ENCODE measurements around the gene TPRX2. TPM values are rescaled to one million over a fixed set of nuclear protein-coding genes. Genes with fewer than 3 reads are reported as not detected.
"Not testable (repeated sequence)": the region's sequence is repeated elsewhere in the genome, so short reads cannot be mapped to it uniquely, and the experiment has no call there.

The TPRX2 gene, protein sequence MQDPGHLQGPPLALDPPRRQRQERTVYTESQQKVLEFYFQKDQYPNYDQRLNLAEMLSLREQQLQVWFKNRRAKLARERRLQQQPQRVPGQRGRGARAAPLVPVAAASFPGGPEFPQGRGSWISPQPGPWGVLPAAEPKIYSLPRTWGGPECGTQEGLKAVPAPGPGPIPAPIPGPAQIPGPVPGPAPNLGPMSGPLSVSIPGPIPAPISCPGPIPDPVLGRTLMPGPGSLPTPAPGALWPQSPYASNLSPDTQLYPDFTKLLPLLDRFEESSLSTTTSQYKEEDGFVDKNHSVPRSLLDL
- not detected in 2 replicates for total RNA-seq (2014; rRNA removed; shearing (Covaris generic))

DNA sequence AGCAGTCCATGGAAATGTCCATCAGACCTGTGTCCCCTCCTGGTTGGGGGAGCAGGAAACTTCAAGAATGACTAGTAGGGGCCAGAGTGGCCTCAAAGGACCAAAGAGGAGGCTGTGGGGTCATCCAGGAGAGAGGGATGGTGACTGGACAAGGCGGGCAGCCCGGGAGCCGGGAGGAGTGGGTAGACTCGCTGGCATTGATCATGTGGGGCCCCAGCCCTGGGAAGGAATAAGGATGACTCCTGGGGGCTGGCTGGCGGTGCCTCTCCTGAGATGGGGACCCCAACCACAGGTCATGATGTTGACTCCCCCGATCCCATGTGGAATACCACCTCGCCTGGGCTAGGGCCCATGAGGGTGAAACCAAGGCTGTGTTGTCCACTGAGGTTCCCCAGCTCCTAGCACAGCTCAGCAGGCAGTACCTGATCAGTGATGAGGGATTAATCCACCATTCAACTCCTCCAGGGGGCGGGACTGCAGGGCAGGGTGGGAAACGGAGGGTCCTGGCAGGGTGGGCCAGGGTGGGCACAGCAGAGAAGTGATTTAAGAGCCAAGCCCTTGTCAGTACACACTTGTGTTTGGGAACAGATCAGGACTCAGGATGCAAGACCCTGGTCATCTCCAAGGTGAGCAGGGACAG lies at the start of gene TPRX2:
TPRX2 (plus strand) TSS at position 590 of the 640 bp plus-strand sequence; CDS start at position 602, 12 bp downstream.
- DNase-seq (ENCODE audit: low spot score) = not testable (repeated sequence)

DNA sequence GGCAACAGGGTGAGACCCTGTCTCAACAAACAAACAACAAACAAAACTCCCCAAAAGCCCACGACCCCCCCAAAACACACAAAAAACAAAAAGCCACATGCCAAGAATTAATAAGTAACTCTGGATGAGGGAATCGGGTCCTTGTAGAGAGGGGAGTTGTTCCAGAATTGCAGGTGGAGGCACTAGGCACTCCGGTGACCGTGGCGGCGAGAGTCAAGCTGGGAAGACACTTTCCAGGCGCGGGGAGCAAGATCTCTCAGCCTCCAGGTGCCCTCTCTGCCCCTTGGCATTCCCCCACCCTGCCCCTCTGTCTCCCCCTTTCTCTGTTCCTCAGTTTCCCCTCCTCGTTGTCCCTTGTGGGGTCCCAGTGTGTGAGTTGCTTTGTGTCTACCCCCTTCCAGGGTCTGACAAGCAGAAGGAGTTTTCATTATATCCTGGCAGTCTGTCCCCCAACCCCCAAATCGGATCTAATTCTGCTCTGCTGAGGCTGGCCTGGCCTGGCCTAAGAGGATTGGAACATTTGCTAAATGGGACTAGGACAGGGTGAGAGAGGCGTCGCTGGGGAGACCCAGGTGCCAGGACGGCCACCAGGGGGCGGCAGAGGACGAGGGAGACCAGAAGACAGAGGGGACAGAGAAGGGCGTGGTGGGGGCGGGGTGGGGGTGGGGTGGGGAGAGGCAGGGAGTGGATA lies 45.6 kb upstream of the TPRX2 start:
- peak; percentile 44 for DNase-seq (ENCODE audit: low spot score)

DNA sequence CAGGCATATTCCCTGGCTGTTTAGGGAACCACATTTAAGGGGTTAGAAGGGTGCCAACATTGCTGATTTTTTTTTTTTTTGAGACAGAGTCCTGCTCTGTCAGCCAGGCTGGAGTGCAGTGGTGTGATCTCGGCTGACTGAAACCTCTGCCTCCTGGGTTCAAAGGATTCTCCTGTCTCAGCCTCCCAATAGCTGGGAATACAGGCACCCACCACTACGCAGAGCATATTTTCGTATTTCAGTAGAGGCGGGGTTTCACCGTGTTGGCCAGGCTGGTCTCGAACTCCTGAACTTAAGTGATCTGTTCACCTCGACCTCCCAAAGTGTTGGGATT lies 45.1 kb upstream of the TPRX2 start:
- DNase-seq (ENCODE audit: low spot score) = no peak

DNA sequence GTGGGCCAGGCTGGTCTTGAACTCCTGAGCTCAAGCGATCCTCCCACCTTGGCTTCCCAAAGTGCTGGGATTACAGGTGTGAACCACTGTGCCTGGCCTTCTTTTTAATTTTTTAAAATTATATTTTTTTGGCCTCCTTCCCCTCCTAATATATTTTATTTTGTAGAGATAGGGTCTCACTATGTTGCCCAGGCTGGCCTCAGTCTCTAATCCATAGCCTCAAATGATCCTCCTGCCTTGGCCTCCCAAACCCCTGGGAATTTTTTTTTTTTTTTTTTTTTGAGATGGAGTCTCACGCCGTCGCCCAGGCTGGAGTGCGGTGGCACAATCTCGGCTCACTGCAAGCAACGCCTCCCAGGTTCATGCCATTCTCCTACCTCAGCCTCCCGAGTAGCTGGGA lies 42.8 kb upstream of the TPRX2 start:
- DNase-seq (ENCODE audit: low spot score) = not testable (repeated sequence)

DNA sequence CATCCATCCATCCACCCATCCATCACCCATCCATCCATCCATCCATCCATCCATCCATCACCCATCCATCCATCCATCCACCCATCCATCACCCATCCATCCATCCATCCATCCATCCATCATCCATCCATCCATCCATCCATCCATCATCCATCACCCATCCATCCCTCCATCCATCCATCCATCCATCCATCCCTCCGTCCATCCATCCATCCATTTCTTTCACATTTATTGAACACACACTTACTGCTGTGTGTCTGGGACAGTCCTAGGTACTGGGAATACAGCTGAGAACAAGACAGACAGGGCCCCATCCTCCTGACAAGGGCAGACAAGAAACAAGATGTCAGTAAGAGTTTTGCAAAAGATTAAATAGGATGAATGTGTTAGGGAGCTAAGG lies 40.8 kb upstream of the TPRX2 start:
- DNase-seq (ENCODE audit: low spot score) = not testable (repeated sequence)

DNA sequence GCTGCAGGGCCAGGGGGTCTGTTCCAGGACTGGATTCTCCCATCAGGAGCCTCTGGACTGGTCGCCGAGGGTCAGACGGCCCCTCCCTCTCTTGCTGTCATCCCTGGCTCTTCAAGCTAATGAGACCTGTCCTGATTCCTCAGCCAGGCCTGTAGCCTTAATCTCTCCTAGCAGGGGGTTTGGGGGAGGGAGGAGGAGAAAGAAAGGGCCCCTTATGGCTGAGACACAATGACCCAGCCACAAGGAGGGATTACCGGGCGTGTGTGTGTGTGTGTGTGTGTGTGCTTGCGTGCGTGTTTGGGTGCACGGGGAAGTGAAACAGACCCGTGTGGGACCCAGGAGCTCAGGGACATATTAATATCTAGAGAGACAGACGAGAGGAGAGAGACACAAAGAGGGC lies 39.2 kb upstream of the TPRX2 start:
- no peak for DNase-seq (ENCODE audit: low spot score)

DNA sequence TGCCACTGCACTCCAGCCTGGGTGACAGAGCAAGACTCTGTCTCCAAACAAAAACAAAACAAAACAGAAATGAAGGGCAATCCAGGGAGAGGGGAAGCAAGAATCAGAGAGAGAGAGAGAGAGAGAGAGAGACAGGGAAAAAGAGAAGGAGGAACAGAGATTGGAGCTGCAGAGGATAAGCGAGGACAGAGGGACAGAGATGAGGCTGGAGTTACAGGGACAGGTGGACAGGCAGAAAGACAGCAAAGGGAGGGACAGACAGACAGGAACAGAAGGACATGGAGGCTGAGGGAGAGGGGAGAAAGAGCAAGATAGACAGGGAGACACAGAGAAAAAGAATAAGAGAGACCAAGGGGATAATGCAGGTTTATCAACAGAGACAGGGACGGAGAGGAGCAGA lies 38.6 kb upstream of the TPRX2 start:
- DNase-seq (ENCODE audit: low spot score) = no peak

DNA sequence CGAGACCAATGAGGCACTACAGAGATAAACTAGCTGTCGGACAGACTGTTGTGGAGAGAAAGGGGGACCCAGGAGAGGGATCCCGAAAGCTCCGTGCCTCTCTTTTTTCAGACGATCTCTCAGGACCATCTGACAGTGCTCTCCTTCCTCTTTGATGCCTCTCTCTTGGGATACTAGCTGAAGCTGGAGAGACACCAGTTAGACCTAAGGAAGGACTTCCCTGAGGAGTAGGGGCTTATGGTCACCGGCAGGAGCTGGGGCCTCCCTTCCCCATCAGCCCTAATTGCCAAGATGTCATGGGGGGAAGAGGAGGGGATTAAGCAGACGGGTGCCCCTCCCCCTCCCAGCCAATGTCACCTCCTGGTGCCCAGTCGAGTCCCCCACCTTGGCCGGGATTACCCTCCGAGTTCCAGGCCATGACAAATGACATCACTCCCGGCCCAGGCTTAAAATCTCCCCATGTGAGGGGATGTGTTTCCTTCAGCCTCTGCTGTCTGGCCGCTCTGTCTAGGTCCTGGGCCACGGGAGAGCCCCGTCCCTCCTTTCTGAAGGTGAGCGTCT lies 37.5 kb upstream of the TPRX2 start, which contains the start of gene CRX:
CRX (plus strand) TSS at position 478 of the 561 bp plus-strand sequence. CDS start 12,507 bp downstream, outside the sequence.
- DNase-seq (ENCODE audit: low spot score) = no peak

DNA sequence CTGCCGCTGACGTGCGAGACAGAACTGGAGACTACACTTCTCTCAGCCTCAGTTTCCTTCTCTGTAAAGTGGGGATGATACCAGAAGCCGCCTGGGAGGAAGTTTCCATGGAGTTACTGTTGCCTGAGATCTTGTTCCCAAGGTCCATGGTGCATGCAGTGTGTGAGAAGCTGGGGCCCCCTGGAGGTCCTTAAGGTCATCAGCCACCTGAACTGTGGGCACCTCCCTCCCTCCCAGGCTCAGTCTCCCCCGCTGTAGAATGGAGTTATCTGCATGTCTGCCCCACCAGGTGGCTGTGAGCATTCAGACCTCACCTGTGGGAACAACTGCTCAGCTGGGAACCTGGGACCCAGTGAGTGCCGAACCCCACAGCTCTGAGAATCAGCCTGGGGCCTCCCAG lies 34.6 kb upstream of the TPRX2 start:
- no peak for DNase-seq (ENCODE audit: low spot score)

DNA sequence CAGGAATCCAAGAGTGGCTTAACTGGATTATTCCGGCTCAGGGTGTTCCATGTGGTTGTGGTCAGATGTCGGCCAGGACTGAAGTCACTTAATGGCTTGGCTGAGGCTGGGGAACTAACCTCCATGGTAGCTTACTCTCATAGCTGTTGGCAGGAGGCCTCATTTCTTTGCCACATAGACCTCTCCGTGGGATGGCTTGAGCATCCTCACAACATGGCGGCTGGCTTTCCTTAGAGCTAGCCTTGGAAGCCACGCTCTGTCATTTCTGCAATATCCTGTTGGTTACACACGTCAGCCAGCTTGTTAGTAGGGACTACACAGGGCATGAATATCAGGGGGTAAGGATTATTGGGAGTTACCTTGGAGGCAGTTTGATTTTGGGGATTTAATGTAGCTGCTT lies 32.2 kb upstream of the TPRX2 start:
- no peak for DNase-seq (ENCODE audit: low spot score)

DNA sequence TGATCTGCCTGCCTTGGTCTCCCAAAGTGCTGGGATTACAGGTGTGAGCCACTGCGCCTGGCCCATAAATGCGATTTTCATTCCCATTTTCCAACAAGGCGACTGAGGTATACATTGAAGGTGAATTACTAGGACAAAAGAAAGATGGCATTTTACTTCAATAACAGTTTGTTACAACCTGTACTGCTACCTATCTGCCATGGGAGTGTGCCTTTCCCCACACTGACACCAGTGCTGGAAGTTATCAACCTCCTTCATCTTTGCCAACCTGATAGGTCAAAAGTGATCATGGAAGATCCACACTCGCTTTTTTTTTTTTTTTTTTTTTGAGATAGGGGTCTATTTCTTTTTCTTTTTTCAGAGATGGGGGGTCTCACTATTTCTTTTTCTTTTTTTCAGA lies 26.3 kb upstream of the TPRX2 start:
- DNase-seq (ENCODE audit: low spot score) = no peak

DNA sequence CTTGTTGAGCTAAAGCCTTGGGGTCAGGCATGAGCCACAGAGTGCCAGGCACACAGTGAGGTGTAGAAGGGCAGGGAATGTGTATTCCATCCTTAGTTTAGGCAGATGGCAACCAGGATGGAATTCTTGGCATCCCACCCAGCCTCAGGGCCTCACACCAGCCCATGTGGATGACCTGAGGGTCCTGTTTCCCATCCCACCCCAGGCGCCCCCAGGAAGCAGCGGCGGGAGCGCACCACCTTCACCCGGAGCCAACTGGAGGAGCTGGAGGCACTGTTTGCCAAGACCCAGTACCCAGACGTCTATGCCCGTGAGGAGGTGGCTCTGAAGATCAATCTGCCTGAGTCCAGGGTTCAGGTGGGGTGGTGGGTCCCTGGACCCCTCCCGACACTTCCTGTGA lies 23.0 kb upstream of the TPRX2 start:
- DNase-seq (ENCODE audit: low spot score) = no peak

DNA sequence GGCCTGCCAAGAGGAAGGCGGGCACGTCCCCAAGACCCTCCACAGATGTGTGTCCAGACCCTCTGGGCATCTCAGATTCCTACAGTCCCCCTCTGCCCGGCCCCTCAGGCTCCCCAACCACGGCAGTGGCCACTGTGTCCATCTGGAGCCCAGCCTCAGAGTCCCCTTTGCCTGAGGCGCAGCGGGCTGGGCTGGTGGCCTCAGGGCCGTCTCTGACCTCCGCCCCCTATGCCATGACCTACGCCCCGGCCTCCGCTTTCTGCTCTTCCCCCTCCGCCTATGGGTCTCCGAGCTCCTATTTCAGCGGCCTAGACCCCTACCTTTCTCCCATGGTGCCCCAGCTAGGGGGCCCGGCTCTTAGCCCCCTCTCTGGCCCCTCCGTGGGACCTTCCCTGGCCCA lies 19.6 kb upstream of the TPRX2 start:
- no peak for DNase-seq (ENCODE audit: low spot score)

DNA sequence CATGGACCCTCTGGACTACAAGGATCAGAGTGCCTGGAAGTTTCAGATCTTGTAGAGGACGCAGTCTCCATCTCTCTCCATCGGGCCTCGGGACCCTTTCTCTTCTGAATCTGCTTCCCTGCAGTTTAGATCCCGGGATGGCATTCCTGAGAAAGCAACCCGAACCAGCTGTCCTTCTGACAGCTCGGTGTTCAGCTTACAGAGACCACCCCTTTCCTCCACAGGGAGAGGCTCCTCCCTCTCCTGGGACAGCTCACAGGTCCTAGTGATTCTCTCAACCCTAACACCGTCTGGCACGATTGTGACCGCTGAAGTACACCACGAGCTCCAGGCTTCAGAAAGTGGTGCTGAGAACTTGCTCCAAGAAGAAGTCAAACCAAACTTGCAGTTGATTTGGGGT lies 19.1 kb upstream of the TPRX2 start:
- no peak for DNase-seq (ENCODE audit: low spot score)

DNA sequence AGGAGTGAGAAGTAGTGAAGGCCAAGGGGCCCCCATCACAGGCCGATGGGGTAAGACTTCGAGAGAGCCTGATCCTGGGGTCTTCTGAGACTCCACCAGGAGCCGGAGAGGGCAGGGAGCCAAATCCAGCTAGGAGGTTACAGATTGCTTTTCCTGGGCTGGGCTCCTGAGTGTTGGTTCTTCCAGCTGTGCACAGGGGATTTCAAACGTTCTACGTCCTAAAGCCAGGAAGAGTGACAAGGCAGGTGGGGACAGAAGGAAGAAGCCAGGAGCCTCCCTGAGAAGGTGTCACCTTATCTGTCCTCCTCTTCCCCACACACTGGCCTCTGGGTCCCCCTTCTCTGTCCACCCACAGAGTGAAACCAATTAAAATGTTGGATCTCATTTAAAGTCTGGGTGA lies 16.1 kb upstream of the TPRX2 start:
- DNase-seq (ENCODE audit: low spot score) = no peak

DNA sequence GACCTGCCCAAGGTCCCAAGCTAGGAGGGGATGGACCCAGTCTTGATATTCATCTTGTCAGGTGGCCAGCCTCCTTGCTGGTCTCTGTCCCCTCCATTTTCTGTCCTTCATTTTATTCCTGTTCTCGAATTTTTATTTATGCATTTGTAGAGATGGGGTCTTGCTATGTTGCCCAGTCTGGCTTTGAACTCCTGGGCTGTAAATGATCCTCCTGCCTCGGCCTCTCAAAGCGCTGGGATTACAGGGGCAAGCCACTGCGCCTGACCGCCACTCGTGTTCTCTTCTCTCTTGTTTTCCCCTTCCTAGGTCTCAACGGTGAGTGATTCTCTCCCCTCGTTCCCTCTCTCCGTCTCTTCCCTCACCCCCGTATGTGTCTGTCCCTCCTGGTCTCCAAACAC lies 10.6 kb upstream of the TPRX2 start:
- DNase-seq (ENCODE audit: low spot score) = no peak

DNA sequence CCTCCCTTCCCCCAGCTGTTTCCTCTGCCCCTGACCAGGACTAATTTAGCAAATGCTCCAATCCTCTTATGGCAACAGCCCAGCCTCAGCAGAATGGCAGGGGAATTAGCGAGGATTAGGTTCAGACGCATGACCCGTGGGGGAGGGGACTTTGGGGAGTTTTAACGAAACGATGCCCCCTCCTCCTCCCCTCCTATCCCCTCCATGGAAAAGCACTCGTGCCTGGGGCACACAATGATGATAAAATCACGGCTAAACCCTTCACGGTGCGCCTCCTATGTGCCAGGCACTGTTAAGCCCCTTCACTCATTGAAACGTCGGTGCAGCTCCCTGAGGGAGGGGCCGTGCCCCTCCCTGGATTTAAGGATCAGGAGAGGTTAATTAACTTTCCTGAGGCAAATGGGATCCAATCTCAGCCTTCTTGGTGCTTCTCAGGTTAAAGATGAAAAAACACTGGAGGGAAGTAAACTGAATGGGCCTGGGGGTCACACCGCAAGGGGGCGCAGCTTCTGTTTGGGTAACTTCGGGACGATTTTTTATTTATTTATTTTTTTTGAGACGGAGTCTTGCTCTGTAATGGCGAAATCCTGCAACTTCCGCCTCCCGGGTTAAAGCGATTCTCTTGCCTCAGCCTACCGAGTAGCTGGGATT lies 10.1 kb upstream of the TPRX2 start:
- no peak for DNase-seq (ENCODE audit: low spot score)

DNA sequence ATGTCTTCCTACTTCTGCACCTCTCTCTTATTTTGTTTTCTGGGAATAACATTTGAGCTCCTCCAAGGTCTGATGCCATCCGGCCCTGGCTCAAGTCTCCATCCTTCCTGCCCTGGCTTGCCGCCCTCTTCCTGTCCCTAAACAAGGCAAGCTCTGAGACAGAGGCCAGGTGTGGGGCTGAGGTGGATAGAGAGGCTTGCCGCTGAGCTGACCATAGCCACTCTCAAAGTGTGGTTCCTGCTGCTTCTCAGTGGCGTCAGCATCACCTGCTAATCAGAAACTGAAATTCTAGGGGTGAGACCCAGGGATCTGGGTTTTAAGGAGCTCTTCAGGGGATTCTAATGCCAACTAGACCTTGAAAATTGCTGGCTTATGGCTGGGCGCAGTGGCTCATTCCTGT lies 6.0 kb upstream of the TPRX2 start:
- no peak for DNase-seq (ENCODE audit: low spot score)

DNA sequence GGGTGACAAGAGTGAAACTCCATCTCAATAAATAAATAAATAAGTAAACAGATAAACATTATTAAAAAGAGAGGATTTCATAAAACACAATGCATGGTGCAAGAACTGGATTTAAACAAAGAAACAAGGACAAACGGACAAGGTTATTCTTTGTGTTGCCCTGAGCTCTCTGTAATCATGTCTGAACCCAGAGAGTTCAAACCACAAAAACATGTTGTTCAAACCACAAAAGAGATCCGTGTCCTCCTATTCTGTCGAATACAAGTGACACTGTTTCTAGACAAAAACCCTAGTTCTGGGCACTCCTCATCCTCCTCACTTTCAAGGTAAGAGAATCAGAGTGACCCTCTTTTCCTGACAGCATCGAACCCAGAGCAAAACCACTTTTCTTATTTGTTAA lies 4.6 kb upstream of the TPRX2 start:
- no peak for DNase-seq (ENCODE audit: low spot score)

DNA sequence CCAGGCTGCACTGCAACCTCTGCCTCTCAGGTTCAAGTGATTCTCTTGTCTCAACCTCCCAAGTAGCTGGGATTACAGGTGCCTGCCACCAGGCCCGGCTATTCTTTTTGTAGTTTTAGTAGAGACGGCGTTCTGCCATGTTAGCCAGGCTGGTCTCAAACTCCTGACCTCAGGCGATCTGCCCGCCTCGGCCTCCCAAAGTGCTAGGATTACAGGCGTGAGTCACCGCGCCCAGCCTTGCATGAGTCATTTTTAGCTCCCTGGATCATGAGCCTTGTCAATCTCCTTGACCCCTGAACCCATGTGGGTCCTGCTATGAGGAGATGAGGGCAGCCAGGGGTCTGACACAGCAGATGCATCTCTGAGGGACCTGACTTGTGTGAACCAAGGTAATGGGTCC lies 804 bp upstream of the TPRX2 start:
- DNase-seq (ENCODE audit: low spot score) = peak; percentile 40

DNA sequence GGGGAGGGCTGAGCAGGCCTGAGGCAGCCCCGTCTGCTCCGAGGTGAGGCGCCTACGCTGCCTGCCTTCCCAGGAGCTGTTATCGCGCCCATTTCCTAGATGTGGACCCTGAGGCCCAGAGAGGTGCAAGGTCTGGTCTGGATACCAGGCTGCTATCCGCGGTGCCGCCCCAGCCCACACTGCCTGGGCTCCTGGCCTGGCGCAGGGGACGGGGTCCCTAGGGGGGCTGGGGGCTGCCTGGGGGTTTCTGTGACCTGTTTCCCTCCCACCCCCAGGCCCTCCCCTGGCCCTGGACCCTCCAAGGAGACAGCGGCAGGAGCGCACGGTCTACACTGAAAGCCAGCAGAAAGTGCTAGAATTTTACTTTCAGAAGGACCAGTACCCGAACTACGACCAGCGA lies 803 bp downstream of the TPRX2 start:
- DNase-seq (ENCODE audit: low spot score) = not testable (repeated sequence)

DNA sequence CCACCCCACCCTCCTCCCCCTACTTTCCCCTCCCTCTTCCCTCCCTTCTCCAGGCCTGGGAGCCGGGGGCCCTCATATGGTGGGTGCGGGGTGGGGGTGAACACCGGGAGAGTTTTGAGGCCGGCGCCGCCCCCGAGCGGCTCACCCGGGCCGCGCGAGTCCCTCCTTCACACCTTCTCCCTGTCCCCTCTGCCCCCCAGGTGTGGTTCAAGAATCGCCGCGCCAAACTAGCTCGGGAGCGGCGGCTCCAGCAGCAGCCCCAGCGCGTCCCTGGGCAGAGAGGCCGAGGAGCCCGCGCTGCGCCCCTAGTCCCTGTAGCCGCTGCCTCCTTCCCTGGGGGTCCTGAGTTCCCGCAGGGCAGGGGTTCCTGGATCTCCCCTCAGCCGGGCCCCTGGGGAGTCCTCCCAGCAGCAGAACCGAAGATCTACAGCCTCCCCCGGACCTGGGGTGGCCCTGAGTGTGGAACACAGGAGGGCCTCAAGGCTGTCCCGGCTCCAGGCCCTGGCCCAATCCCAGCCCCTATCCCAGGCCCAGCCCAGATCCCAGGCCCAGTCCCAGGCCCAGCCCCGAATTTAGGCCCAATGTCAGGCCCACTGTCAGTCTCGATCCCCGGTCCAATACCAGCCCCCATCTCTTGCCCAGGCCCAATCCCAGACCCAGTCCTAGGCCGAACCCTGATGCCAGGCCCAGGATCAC lies 1.7 kb downstream of the TPRX2 start:
- no peak for DNase-seq (ENCODE audit: low spot score)

All from A172 (cell line).